NB4 (cell line): ENCODE data around the gene C5orf63.
A peak's percentile ranks its signal among the peaks of the same experiment; 100 is the strongest.
"Not testable (repeated sequence)": the region's sequence is repeated elsewhere in the genome, so short reads cannot be mapped to it uniquely, and the experiment has no call there.

Experiments used
- DNase-seq: peaks from one replicate; pipeline ENCODE4 v3.0.0; 2010; ENCODE audit warnings: low read depth
- H3K4me3 ChIP-seq: one replicate; pipeline ENCODE4 v1.5.1; 2011; ENCODE audit warnings: mild to moderate bottlenecking, low read depth, low read length, moderate library complexity
- CTCF ChIP-seq: IDR thresholded peaks from one replicate; pipeline ENCODE4 v1.5.1; 2012; ENCODE audit warnings: low read depth, low read length
- MYC ChIP-seq: IDR thresholded peaks from 2 replicates; pipeline ENCODE4 v1.6.1; 2011; ENCODE audit warnings: low read depth, low read length
- POLR2A ChIP-seq: IDR thresholded peaks from 2 replicates; pipeline ENCODE4 v1.6.1; 2011; ENCODE audit warnings: mild to moderate bottlenecking; ENCODE audit not compliant: insufficient read length; ENCODE audit errors: extremely low read depth
- TF ChIP-seq, protein P1 (sequence below): IDR thresholded peaks from 2 replicates; pipeline ENCODE4 v1.6.1; 2011; ENCODE audit warnings: low read depth, low read length

C5orf63 gene

GRCh38 chr5:127061537-127061936 is 11.8 kb downstream of the C5orf63 start:
- DNase-seq: no peak

GRCh38 chr5:127060470-127060985 is 12.8 kb downstream of the C5orf63 start:
- TF ChIP-seq CTCF (no peak), MYC (no peak), POLR2A (no peak)
- TF ChIP-seq, protein P1, sequence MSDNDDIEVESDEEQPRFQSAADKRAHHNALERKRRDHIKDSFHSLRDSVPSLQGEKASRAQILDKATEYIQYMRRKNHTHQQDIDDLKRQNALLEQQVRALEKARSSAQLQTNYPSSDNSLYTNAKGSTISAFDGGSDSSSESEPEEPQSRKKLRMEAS: no peak
- no peak overlapping the region for H3K4me3 ChIP-seq
- no peak for DNase-seq

More at GRCh38 chr5:127061537-127061936, 11.8 kb downstream of the C5orf63 start:
- TF ChIP-seq CTCF: no peak
- no peak for TF ChIP-seq POLR2A
- no peak for TF ChIP-seq MYC
- TF ChIP-seq, protein P1: no peak
- H3K4me3 ChIP-seq: no peak overlapping the region

- DNase-seq: peak; percentile 54
- TF ChIP-seq CTCF (no peak), POLR2A (no peak), MYC (no peak)
- TF ChIP-seq, protein P1: no peak
These were observed 16.4 kb downstream of the C5orf63 start for GRCh38 chr5:127056896-127057295.

GRCh38 chr5:127055880-127056653 is 17.2 kb downstream of the C5orf63 start:
- H3K4me3 ChIP-seq: no peak overlapping the region
- TF ChIP-seq POLR2A (no peak), CTCF (no peak), MYC (no peak)
- TF ChIP-seq, protein P1: no peak
- DNase-seq: peak; percentile 54

More at GRCh38 chr5:127056896-127057295, 16.4 kb downstream of the C5orf63 start:
- H3K4me3 ChIP-seq: no peak overlapping the region

- not testable (repeated sequence) for DNase-seq, H3K4me3 ChIP-seq
These were observed 19.8 kb downstream of the C5orf63 start for GRCh38 chr5:127053551-127053950.

DNA sequence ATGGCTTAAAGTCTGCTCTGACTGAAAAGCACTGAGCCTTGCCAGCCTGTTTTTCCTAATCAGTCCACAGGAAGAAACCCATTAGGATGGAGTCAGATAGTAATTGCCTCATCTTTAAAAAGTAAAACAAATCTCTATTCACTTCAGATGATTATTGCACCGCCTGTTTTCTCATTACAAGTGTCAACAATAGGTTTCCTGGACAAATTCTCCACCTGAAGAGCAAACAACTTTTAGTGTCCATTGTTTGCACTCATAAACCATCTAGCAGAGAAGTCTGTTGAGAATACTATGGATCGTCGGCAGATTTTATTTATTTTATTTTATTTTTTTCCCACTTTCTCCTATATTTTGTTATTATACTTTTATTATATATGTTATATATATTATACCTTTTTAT is 20.3 kb downstream of the C5orf63 start:
- no peak overlapping the region for H3K4me3 ChIP-seq
- TF ChIP-seq POLR2A (no peak), CTCF (no peak), MYC (no peak)
- TF ChIP-seq, protein P1: no peak
- DNase-seq: no peak
